22Rv1 (cell line): ENCODE data around the gene PLA2G4A.
"Not testable (repeated sequence)": the region's sequence is repeated elsewhere in the genome, so short reads cannot be mapped to it uniquely, and the experiment has no call there.

Experiments
- H3K27ac ChIP-seq: fragments of 450-650 bp; 2 replicates; pipeline ENCODE4 v1.5.1; 2017
- ZFX ChIP-seq: fragments of 450-650 bp; IDR thresholded peaks from 2 replicates; pipeline ENCODE4 v1.6.1; 2017; ENCODE audit warnings: antibody characterized with exemption, borderline replicate concordance
- TF ChIP-seq, protein P1 (sequence below): fragments of 450-650 bp; IDR thresholded peaks from 2 replicates; pipeline ENCODE4 v1.5.1; 2017; ENCODE audit warnings: mild to moderate bottlenecking

The PLA2G4A gene

DNA sequence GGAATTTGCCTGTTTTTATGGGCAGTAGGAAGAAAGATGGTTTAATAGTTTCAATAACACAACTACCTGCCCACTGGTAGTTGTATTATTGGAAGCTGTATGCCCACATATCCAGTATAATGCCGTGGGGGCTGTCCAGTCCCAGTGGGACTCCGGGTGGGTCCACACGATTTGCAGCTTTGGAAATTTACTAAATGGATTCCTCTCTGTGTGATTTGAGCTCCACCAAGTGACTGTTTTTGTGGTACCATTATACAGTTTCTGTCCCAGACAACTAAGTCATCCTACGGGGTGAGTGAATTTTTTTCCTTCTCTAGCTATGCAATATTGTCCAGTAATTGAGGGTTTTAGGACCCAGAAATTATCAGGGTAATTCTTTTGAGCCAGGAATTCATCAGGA lies 86.8 kb downstream of the PLA2G4A start:
- no peak overlapping the region for H3K27ac ChIP-seq
- TF ChIP-seq, protein P1, sequence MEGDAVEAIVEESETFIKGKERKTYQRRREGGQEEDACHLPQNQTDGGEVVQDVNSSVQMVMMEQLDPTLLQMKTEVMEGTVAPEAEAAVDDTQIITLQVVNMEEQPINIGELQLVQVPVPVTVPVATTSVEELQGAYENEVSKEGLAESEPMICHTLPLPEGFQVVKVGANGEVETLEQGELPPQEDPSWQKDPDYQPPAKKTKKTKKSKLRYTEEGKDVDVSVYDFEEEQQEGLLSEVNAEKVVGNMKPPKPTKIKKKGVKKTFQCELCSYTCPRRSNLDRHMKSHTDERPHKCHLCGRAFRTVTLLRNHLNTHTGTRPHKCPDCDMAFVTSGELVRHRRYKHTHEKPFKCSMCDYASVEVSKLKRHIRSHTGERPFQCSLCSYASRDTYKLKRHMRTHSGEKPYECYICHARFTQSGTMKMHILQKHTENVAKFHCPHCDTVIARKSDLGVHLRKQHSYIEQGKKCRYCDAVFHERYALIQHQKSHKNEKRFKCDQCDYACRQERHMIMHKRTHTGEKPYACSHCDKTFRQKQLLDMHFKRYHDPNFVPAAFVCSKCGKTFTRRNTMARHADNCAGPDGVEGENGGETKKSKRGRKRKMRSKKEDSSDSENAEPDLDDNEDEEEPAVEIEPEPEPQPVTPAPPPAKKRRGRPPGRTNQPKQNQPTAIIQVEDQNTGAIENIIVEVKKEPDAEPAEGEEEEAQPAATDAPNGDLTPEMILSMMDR = no peak
- TF ChIP-seq ZFX = no peak

DNA sequence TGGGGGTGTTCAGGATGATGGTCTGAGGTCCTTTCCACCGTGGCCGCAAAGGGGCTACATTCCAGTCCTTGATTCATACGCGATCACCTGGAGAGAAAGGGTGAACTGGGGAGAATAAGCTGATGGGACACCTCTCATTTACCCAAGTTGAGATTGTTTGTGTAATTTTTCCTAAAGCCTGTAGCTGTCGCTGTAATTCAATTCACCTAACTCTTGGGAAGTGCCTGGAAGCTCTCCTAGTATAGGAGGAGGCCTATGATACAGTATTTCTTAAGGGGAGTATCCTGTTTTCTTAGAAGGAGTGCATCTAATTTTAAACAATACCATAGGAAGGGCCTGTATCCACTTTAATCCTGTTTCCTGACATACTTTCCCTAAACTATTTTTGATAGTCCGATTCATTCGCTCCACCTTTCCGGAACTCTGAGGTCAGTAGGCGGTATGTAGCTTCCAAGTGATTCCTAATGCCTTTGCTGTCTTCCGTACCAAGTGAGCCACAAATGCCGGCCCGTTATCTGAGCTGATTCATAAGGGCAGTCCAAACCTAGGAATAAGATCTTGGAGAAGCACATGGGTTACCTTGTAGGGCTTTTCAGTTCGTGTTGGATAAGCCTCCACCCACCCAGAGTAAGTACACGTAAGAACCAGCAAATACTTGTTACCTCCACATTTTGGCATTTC lies 88.5 kb downstream of the PLA2G4A start:
- not testable (repeated sequence) for H3K27ac ChIP-seq
- TF ChIP-seq, protein P1 = peak; percentile 71

DNA sequence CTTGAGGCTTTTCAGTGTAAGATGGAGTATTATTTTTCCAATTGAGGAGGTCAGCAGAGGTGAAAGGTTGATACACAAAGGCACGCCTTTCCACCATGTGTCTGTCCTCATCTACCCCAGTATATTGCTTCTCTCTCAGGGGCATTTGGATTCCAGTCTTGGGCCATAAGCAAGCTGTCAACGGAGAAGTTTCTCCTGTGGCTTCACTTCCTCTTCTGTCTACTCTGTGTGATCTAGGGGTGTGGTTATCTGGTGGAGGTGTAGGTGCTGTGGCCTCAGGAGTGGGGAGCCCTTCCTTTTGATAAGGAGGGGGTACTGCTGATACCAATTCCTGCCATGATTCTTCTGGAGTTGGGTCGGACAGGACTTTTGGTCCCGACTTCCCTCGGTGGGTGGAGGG lies 92.6 kb downstream of the PLA2G4A start:
- H3K27ac ChIP-seq = not testable (repeated sequence)

DNA sequence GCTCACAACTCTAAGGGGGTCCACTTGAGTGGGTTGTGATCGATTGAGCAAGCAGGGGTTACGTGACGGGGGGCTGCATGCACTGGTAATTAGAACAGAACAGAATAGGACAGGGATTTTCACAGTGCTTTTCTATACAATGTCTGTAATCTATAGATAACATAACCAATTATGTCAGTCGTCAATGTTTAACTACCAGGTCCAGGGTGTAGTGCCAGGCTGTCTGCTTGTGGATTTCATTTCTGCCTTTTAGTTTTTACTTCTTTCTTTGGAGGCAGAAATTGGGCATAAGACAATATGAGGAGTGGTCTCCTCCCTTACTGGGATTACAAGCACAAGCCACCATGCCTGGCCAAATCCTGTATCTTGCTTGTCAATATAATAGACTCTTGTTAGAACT lies 94.1 kb downstream of the PLA2G4A start:
- not testable (repeated sequence) for H3K27ac ChIP-seq

DNA sequence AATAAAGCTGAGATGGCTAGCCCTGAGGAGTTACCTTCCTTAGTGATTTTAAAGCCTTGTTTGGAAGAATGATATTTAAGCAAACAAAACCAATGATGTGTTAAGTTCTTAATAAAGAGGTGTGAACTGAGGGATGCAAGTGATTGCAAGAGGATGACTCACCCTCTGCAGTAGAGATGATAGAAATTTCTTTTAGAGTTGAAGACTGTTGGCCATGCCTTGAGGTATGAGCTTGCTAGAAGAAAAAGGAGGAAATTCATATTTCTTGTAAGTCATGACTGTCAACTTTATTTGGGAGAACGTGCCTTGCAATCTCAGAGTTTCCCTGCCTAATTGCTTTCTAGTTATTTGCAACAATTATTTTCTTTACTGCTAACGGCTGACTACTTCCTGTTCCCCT lies 94.7 kb downstream of the PLA2G4A start:
- no peak for TF ChIP-seq ZFX
- H3K27ac ChIP-seq = no peak overlapping the region

DNA sequence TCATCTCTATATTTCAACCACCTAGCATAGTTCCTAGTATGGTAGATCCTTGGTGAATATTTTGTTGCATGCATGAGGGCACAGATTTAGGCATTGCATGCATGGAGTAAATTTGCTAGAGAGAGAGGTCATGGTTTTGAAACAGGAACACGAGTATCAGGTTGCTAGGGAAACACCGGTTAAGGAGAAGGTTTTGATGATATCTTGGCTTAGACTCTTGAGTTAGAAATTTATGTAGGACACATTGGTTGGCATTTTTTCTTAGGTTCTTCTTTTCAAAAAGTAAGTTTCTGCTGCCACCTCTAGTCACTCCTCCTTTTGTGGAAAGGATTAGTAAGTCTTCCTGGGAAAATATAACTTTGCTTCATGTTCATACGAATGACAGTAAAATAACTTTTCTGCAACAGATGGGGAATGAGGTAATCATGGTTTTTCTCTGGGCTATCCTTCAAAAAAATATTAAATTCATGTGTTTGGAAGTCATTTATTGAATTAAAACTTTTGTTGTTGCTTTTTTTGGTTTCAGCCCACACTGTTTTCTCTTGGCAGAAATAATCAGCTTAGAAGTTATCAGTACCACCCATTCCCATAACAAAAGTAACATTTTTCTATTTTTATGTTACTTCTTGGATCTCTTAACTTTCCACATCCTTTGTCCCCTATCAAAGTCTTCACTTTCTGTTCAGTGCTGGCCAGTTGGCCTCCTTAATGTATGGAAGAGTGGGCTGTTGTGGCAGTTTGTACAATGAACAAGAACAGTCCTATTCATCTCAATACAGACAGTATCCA lies 97.3 kb downstream of the PLA2G4A start:
- TF ChIP-seq ZFX = no peak
- TF ChIP-seq, protein P1 = no peak
- H3K27ac ChIP-seq = no peak overlapping the region

DNA sequence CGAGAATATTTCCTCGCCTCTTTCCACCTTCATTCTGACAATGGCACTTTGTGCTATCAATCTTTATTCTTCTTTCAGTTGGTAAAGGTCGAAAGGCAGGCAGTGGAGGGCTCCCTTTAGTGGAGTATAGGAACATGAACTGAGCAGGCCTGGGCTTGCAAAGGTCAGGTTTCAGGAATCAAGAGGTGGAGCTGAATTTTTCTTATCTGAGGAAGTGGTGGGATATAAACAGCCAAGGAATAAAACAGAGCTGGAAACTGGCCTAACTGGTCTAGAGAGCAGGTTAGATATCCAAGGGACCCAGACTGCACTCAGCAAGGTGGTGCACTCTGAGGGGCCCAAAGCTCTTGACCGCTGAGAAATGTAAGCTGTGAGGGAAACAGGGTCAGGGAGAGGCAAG lies 99.1 kb downstream of the PLA2G4A start:
- TF ChIP-seq, protein P1 = no peak
- no peak for TF ChIP-seq ZFX
- no peak overlapping the region for H3K27ac ChIP-seq

DNA sequence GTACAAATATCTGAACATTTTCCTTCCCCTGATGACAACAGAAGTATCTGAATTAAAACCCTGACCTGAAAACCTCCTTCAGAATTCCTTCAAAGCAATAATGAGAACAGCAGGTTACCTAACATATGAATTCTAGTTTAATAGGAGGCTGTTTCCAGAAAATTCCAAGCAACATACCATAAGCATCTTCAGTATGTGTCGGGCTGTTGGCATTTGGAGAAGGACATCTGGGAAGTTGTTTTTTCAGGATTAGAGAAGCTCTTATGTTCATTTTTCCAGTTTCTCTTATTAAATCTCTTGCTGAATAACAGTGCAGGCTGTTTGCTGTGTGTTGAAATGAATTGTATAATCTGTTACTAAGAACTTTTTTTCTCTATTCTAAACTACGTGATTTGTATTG lies 101.5 kb downstream of the PLA2G4A start:
- no peak overlapping the region for H3K27ac ChIP-seq
- TF ChIP-seq, protein P1 = no peak
- no peak for TF ChIP-seq ZFX

DNA sequence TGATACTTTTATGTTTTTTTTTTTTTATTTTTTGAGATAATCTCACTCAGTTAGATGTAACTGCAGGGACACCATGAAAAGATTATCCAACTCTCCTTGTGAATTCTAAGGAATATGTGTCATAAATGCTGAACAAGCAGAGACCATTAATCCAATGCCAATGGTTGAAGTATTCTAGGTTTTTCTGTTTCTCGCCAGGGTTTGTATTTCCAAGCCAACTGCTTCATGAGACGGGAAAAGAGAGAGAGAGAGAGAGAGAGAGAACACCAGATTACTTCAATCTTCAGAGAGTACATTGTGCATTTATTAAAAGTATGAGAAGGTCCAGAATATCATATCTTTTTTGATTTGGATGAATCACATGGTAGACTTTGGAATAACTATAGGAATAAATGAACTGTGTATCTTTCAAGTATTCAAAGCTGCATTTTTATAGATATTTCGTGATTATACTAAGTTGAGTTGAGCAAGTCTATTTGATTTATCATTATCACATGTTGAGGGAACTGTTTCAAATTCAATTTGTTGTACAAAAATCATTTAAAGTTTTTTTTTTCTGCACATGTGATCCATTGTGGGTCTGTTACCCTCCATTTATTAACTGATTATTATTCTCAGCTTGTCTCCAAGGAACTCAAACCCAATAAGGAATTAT lies 108.4 kb downstream of the PLA2G4A start:
- TF ChIP-seq, protein P1 = no peak
- no peak for TF ChIP-seq ZFX

More for the DNA sequence above, 108.4 kb downstream of the PLA2G4A start:
- no peak overlapping the region for H3K27ac ChIP-seq
